ENCODE measurements around the gene USP47. TPM values are rescaled to one million over a fixed set of nuclear protein-coding genes. Genes with fewer than 3 reads are reported as not detected.

The USP47 gene
- polyA plus RNA-seq, 1 donor from 2014 or later, result 92.6 TPM

- Histone ChIP-seq H3K27ac (ENCODE audit: low read length) (no peak overlapping the region), H2AFZ (ENCODE audit: low read depth, low read length) (no peak overlapping the region), H3K9me2 (ENCODE audit: insufficient read depth, low read length) (no peaks in the 10 kb centered on the region), H3F3A (ENCODE audit: insufficient read depth, low read length, poor library complexity, severe bottlenecking) (no peaks in the 10 kb centered on the region), H3K36me3 (ENCODE audit: insufficient read depth, low read length) (peaks cover 6% of the 10 kb centered on the region), H3K27me3 (ENCODE audit: insufficient read depth, low read depth, low read length) (no peaks in the 10 kb centered on the region), H3K4me2 (ENCODE audit: low read length) (no peak overlapping the region), H3K4me3 (ENCODE audit: low read length) (no peak overlapping the region), H4K20me1 (ENCODE audit: insufficient read depth) (no peaks in the 10 kb centered on the region), H3K79me2 (replicated peaks; ENCODE audit: insufficient read depth, low read length) (peaks cover 5% of the 10 kb centered on the region), H3K9me3 (ENCODE audit: low read length) (no peaks in the 10 kb centered on the region), H3K9ac (ENCODE audit: low read length) (no peak overlapping the region)
- TF ChIP-seq TAF1 (IDR thresholded peaks at IDR 0.05; ENCODE audit: low read depth) (no peak), REST (IDR thresholded peaks at IDR 0.05; ENCODE audit: borderline replicate concordance) (no peak), EP300 (conservative IDR thresholded peaks at IDR 0.05; ENCODE audit: poor library complexity, severe bottlenecking) (no peak), EZH2 (IDR thresholded peaks at IDR 0.05; ENCODE audit: borderline replicate concordance, insufficient read depth, low read length, poor library complexity, severe bottlenecking) (no peak), POLR2AphosphoS5 (IDR thresholded peaks at IDR 0.05) (no peak), MXI1 (conservative IDR thresholded peaks at IDR 0.05; ENCODE audit: poor library complexity, severe bottlenecking) (no peak), RAD21 (conservative IDR thresholded peaks at IDR 0.05) (no peak), SMC3 (conservative IDR thresholded peaks at IDR 0.05; ENCODE audit: poor library complexity) (no peak), CTCF (IDR thresholded peaks at IDR 0.05; ENCODE audit: poor library complexity, severe bottlenecking) (no peak)
Observed at GRCh38 chr11:11929920-11930319, 88.1 kb downstream of the USP47 start.

- H3K36me3 ChIP-seq (ENCODE audit: insufficient read depth, low read length), result peaks cover 7% of the 10 kb centered on the region
- peaks cover 5% of the 10 kb centered on the region for H3K79me2 ChIP-seq (replicated peaks; ENCODE audit: insufficient read depth, low read length)
- no peak overlapping the region for H2AFZ ChIP-seq (ENCODE audit: low read depth, low read length)
- H3K27ac ChIP-seq (ENCODE audit: low read length), result no peak overlapping the region
- H3K27me3 ChIP-seq (ENCODE audit: insufficient read depth, low read depth, low read length), result no peaks in the 10 kb centered on the region
- no peak overlapping the region for H3K4me2 ChIP-seq (ENCODE audit: low read length)
- no peak overlapping the region for H3K9ac ChIP-seq (ENCODE audit: low read length)
- no peaks in the 10 kb centered on the region for H4K20me1 ChIP-seq (ENCODE audit: insufficient read depth)
- no peaks in the 10 kb centered on the region for H3F3A ChIP-seq (ENCODE audit: insufficient read depth, low read length, poor library complexity, severe bottlenecking)
- H3K9me3 ChIP-seq (ENCODE audit: low read length), result no peaks in the 10 kb centered on the region
- TF ChIP-seq RAD21 (conservative IDR thresholded peaks at IDR 0.05) (peak; percentile 54), REST (IDR thresholded peaks at IDR 0.05; ENCODE audit: borderline replicate concordance) (no peak), SMC3 (conservative IDR thresholded peaks at IDR 0.05; ENCODE audit: poor library complexity) (peak; percentile 44), EP300 (conservative IDR thresholded peaks at IDR 0.05; ENCODE audit: poor library complexity, severe bottlenecking) (no peak), MXI1 (conservative IDR thresholded peaks at IDR 0.05; ENCODE audit: poor library complexity, severe bottlenecking) (no peak), CTCF (IDR thresholded peaks at IDR 0.05; ENCODE audit: poor library complexity, severe bottlenecking) (peak; percentile 58)
- H3K9me2 ChIP-seq (ENCODE audit: insufficient read depth, low read length), result no peaks in the 10 kb centered on the region
- H3K4me3 ChIP-seq (ENCODE audit: low read length), result no peak overlapping the region
Observed at GRCh38 chr11:11931461-11932055, 89.8 kb downstream of the USP47 start.
